Measurements from ENCODE around the gene NLRP13. TPM values are rescaled to one million over a fixed set of nuclear protein-coding genes. Genes with fewer than 3 reads are reported as not detected.

Gene NLRP13
- total and polyA plus RNA-seq, 10 of the 15 experiments (the other 5 are each of a cell fraction or from before 2014, with no cell fraction given): 0.37 TPM; not detected in 9

DNA sequence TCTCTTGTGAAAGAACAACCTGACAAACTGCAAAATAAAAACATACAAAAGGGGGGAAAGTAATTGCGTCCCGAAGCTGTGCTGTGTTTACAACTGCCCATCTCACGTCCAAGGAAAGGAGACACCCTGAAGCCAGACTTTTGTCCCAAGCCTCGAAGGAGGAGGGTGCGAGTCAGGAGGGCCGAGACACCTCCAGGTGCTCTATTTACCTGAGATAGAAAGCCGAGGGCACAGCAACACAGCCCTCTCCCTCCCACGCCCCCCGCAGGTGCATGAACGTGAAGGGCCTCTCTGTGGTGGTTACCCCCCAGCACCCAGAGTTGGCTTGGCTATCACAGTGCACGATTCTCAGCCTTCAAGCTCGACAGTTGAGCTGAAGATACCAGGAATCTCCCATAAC, 33.2 kb downstream of the NLRP13 start (continued):
- TF ChIP-seq CHD1 (IDR thresholded peaks at IDR 0.05; ENCODE audit: low read depth, low read length) (no peak), IKZF2 (IDR thresholded peaks at IDR 0.05) (no peak)

GRCh38 chr19:55882626-55883025, 49.5 kb downstream of the NLRP13 start:
- POLR2A ChIA-PET: no interaction called here
- no peak overlapping the region for H3K4me3 ChIP-seq
- DNase-seq (ENCODE audit: low read depth, low spot score): no peak
- CTCF ChIA-PET: no interaction called here
- TF ChIP-seq SPI1 (IDR thresholded peaks at IDR 0.05; ENCODE audit: borderline replicate concordance, insufficient read depth, low read depth, low read length) (no peak), MTA3 (IDR thresholded peaks at IDR 0.05; ENCODE audit: borderline replicate concordance, low read length) (no peak), STAT3 (IDR thresholded peaks at IDR 0.05; ENCODE audit: low read depth, low read length) (no peak), IKZF1 (conservative IDR thresholded peaks at IDR 0.05) (no peak), PAX5 (IDR thresholded peaks at IDR 0.05; ENCODE audit: borderline replicate concordance, low read depth, low read length) (no peak)
- TF ChIP-seq, protein P1, sequence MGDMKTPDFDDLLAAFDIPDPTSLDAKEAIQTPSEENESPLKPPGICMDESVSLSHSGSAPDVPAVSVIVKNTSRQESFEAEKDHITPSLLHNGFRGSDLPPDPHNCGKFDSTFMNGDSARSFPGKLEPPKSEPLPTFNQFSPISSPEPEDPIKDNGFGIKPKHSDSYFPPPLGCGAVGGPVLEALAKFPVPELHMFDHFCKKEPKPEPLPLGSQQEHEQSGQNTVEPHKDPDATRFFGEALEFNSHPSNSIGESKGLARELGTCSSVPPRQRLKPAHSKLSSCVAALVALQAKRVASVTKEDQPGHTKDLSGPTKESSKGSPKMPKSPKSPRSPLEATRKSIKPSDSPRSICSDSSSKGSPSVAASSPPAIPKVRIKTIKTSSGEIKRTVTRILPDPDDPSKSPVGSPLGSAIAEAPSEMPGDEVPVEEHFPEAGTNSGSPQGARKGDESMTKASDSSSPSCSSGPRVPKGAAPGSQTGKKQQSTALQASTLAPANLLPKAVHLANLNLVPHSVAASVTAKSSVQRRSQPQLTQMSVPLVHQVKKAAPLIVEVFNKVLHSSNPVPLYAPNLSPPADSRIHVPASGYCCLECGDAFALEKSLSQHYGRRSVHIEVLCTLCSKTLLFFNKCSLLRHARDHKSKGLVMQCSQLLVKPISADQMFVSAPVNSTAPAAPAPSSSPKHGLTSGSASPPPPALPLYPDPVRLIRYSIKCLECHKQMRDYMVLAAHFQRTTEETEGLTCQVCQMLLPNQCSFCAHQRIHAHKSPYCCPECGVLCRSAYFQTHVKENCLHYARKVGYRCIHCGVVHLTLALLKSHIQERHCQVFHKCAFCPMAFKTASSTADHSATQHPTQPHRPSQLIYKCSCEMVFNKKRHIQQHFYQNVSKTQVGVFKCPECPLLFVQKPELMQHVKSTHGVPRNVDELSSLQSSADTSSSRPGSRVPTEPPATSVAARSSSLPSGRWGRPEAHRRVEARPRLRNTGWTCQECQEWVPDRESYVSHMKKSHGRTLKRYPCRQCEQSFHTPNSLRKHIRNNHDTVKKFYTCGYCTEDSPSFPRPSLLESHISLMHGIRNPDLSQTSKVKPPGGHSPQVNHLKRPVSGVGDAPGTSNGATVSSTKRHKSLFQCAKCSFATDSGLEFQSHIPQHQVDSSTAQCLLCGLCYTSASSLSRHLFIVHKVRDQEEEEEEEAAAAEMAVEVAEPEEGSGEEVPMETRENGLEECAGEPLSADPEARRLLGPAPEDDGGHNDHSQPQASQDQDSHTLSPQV (IDR thresholded peaks at IDR 0.05): no peak
- no peaks in the 10 kb centered on the region for H3K27me3 ChIP-seq (replicated peaks in 1 of 2; ENCODE audit: control insufficient read depth in 2 of 2, insufficient read depth in 2 of 2, low read length in 1 of 2)
- no peaks in the 10 kb centered on the region for H3K79me2 ChIP-seq (ENCODE audit: control insufficient read depth, insufficient read depth, low read length)
- H3K4me1 ChIP-seq (ENCODE audit: control insufficient read depth, insufficient read depth, low read length): no peaks in the 10 kb centered on the region
- H3K9me3 ChIP-seq (replicated peaks; ENCODE audit: control insufficient read depth, insufficient read depth, low read length): no peaks in the 10 kb centered on the region
- no TSS peak for BruUV-seq (replicated peaks)
- H3K4me2 ChIP-seq (ENCODE audit: control insufficient read depth, insufficient read depth): no peak overlapping the region
- FAIRE-seq: no peak
- no peak for ATAC-seq
- in situ Hi-C loops (cut with MboI): no loop called here
- RAD21 ChIA-PET (ENCODE audit: unreplicated experiment): no interaction called here
- H3K9ac ChIP-seq (ENCODE audit: control insufficient read depth, insufficient read depth, low read length): no peak overlapping the region
- no peak overlapping the region for H2AFZ ChIP-seq (ENCODE audit: control insufficient read depth, low read depth, low read length)
- H4K20me1 ChIP-seq (ENCODE audit: control insufficient read depth, insufficient read depth): no peaks in the 10 kb centered on the region
- WGBS (ENCODE audit: insufficient coverage, insufficient replicate concordance, low lambda C conversion rate, missing lambda C conversion rate): 76% methylated on average over 4 of the region's 4 CpGs
- SMC1A ChIA-PET (ENCODE audit: uncharacterized antibody, unreplicated experiment): no interaction called here
- H3K36me3 ChIP-seq (ENCODE audit: control insufficient read depth in 2 of 2, insufficient read depth in 2 of 2, low read length in 1 of 2): no peaks in the 10 kb centered on the region
- H3K27ac ChIP-seq (ENCODE audit: control insufficient read depth, insufficient read depth): no peak overlapping the region
- intact Hi-C loops (cut with micrococcal nuclease; ENCODE audit: unreplicated experiment): no loop called here
